Heart right ventricle (tissue), 16 donors: Measurements from ENCODE around the gene GHRH. TPM values are rescaled to one million over a fixed set of nuclear protein-coding genes. Genes with fewer than 3 reads are reported as not detected.

ENCODE experiments used
- ATAC-seq, 8 donors: fragments of 200-7000 bp; cut with Tn5 transposase; one replicate each; pipeline ENCODE4 v1.9.1; 2020; ENCODE audit warnings: mild to moderate bottlenecking in 8 of 8, moderate library complexity in 8 of 8, moderate number of reproducible peaks in 1 of 8
- DNase-seq, 2 donors: peaks; one replicate each; pipeline ENCODE4 v3.0.0-alpha.2; 2020
- H3K27ac ChIP-seq, 10 donors: fragments of 200-600 bp; sonication (generic) in 2 of 10; one replicate each; pipeline versions ENCODE4 v1.5.0 to v1.8.0; 2020 to 2022; ENCODE audit warnings: mild to moderate bottlenecking in 3 of 10
- H3K27me3 ChIP-seq, 7 donors: fragments of 200-600 bp; one replicate each; pipeline ENCODE4 v1.8.0; 2021 to 2022; ENCODE audit warnings: mild to moderate bottlenecking in 2 of 7
- H3K36me3 ChIP-seq, 9 donors: fragments of 200-600 bp; sonication (generic) in 1 of 9; one replicate each; pipeline versions ENCODE4 v1.5.0 to v1.8.0; 2020 to 2022; ENCODE audit warnings: mild to moderate bottlenecking in 2 of 9
- H3K4me1 ChIP-seq, 9 donors: fragments of 200-600 bp; sonication (generic) in 1 of 9; one replicate each; pipeline versions ENCODE4 v1.5.0 to v1.8.0; 2020 to 2022; ENCODE audit warnings: mild to moderate bottlenecking in 4 of 9
- H3K4me3 ChIP-seq, 10 donors: fragments of 200-600 bp; sonication (generic) in 2 of 10; one replicate each; pipeline versions ENCODE4 v1.5.0 to v1.8.0; 2020 to 2022; ENCODE audit warnings: mild to moderate bottlenecking in 7 of 10, moderate library complexity in 2 of 10
- H3K9me3 ChIP-seq, 11 donors: fragments of 200-600 bp in 10 of 11; sonication (generic) in 2 of 11; one replicate each; pipeline versions ENCODE4 v1.5.0 to v1.8.0; 2013 to 2022; ENCODE audit warnings: mild to moderate bottlenecking in 2 of 11, control low read depth in 1 of 11, moderate library complexity in 1 of 11
- CTCF ChIP-seq, 9 donors: fragments of 200-600 bp; sonication (generic) in 2 of 9; IDR thresholded peaks; one replicate each; pipeline versions ENCODE4 v1.5.0 to v1.8.0; 2021 to 2022; ENCODE audit warnings: antibody characterized with exemption in 9 of 9, mild to moderate bottlenecking in 5 of 9, moderate library complexity in 1 of 9
- WGBS, 2 donors: extraction: QIAGEN DNeasy Blood & Tissue Kit; methylation state at CpG; one replicate each; pipeline ENCODE4 v1.1.7; 2013; ENCODE audit warnings: inconsistent platforms in 1 of 2; 5-methylcytosine and 5-hydroxymethylcytosine counted together
- intact Hi-C, 10 donors: fragments of 100-400 bp; cut with DNase I; formaldehyde crosslinking; loops; one replicate each; pipeline versions ENCODE4 v1.11.1 to v1.14.2; 2022
- polyA plus RNA-seq, 2 donors: library from polyadenylated mRNA; stranded (reverse); fragments of 200-250 nt; gene quantifications; one replicate each; pipeline ENCODE4 v1.2.3, GENCODE V29; 2013
- total RNA-seq, 10 donors: library from RNA; stranded (reverse); fragmentation: NEBNext Ultra II Directional in 3 of 10; extraction: Animal tissue kit (Norgen Biotek cat#: 25700) in 3 of 10; gene quantifications; one replicate each; pipeline versions ENCODE4 v1.2.1 to v1.2.4, GENCODE V29; 2021 to 2023
- donor health status: Arrhythmogenic right ventricular cardiomyopathy.
- donor health status: ischemic (EF 13 %, LVEDD 7.1; RV severe dilation, severe dysfunction).
- donor health status: healthy with polysubstance abuse.
- donor health status: DM: no; HTN: yes; CAD: no.
- donor health status: DM: no; HTN: no; CAD: no.
- donor health status: ischemic (EF 25% LVEDD 6.9; RV normal size, moderate dysfunction).
- donor health status: ischemic (EF 25% LVEDD 5.7; RV mildly dilated, moderate dysfunction).
- donor health status: healthy.
- donor health status: DM: yes; HTN: yes; CAD: no.
- donor health status: Ischemic cardiomyopathy.
- donor health status: ischemic (EF 35%, LVEDD 5.7; RV mildly dilated, moderate dysfunction).
- donor health status: nonischemic (EF 11% LVEDD 7.7; RV severe dilation, severe dysfunction).
- donor health status: DM: yes; HTN: yes; CAD: no.
- donor health status: PGD.
- donor health status: ischemic (EF 29% LVEDD 5.4; RV normal size, mild dysfunction).
- donor health status: nonischemic (EF 23%, LVEDD 6.1; RV moderate dilation, normal function).

The GHRH gene
- total and polyA plus RNA-seq, 12 donors, result 0.85 to 2.5 (median 1.8) TPM; not detected in 9

GRCh38 chr20:37266940-37267666 is 5.5 kb upstream of the GHRH start:
- intact Hi-C loops, result loop anchor here in 2 of 10 donors (5.0 to 10.0 kb wide), 2 partner anchors 62 to 115 kb away; no protein-coding TSS in a partner anchor

GRCh38 chr20:37265152-37265551 is 3.5 kb upstream of the GHRH start:
- DNase-seq (no peak), ATAC-seq (no peak)
- H3K27ac ChIP-seq, result no peak overlapping the region
- no peaks in the 10 kb centered on the region for H3K36me3 ChIP-seq
- H3K9me3 ChIP-seq, result no peaks in the 10 kb centered on the region
- WGBS, 2 donors, result 92 to 94% methylated on average over 4 of the region's 4 CpGs
- no peak for TF ChIP-seq CTCF (IDR thresholded peaks at IDR 0.05)
- peaks cover 0 to 4% (median 0%) of the 10 kb centered on the region in 9 donors for H3K4me1 ChIP-seq
- H3K27me3 ChIP-seq, result peaks cover 0 to 29% (median 16%) of the 10 kb centered on the region in 7 donors
- no peak overlapping the region for H3K4me3 ChIP-seq
- intact Hi-C loops, result loop anchor here in 2 of 10 donors (5.0 to 10.0 kb wide), 2 partner anchors 60 to 117 kb away; no protein-coding TSS in a partner anchor

More at GRCh38 chr20:37266940-37267666, 5.5 kb upstream of the GHRH start:
- Histone ChIP-seq H3K36me3 (no peaks in the 10 kb centered on the region), H3K9me3 (no peaks in the 10 kb centered on the region), H3K4me3 (no peak overlapping the region), H3K27me3 (peaks cover 0 to 10% (median 2%) of the 10 kb centered on the region in 7 donors), H3K4me1 (peaks cover 0 to 14% (median 0%) of the 10 kb centered on the region in 9 donors), H3K27ac (no peak overlapping the region)
- TF ChIP-seq CTCF (IDR thresholded peaks at IDR 0.05), result no peak
- ATAC-seq (no peak), DNase-seq (no peak)
- WGBS, 2 donors, result 80 to 85% methylated on average over 9 of the region's 9 CpGs

- TF ChIP-seq CTCF (IDR thresholded peaks at IDR 0.05), result no peak
- Histone ChIP-seq H3K27me3 (peaks cover 0 to 34% (median 16%) of the 10 kb centered on the region in 7 donors), H3K4me1 (peaks cover 0 to 4% (median 0%) of the 10 kb centered on the region in 9 donors), H3K9me3 (no peaks in the 10 kb centered on the region), H3K4me3 (no peak overlapping the region), H3K36me3 (no peaks in the 10 kb centered on the region), H3K27ac (no peak overlapping the region)
- ATAC-seq, result no peak
- intact Hi-C loops, result loop anchor here in 1 of 10 donors (10.0 kb wide), 1 partner anchor 59 kb away; no protein-coding TSS in a partner anchor
- 76 to 87% methylated on average over 6 of the region's 6 CpGs for WGBS, 2 donors
- DNase-seq, result no peak
Observed at GRCh38 chr20:37263686-37264085, 2.1 kb upstream of the GHRH start.

GRCh38 chr20:37262505-37262904 is 891 bp upstream of the GHRH start:
- intact Hi-C loops, result loop anchor here in 1 of 10 donors (10.0 kb wide), 1 partner anchor 58 kb away; no protein-coding TSS in a partner anchor

More at GRCh38 chr20:37262505-37262904, 891 bp upstream of the GHRH start:
- Histone ChIP-seq H3K4me3 (no peak overlapping the region), H3K9me3 (no peaks in the 10 kb centered on the region), H3K4me1 (peaks cover 0 to 4% (median 0%) of the 10 kb centered on the region in 9 donors), H3K36me3 (no peaks in the 10 kb centered on the region), H3K27ac (no peak overlapping the region), H3K27me3 (peaks cover 0 to 42% (median 16%) of the 10 kb centered on the region in 7 donors)
- 53 to 57% methylated on average over 8 of the region's 8 CpGs for WGBS, 2 donors
- ATAC-seq, result no peak
- no peak for DNase-seq
- TF ChIP-seq CTCF (IDR thresholded peaks at IDR 0.05), result no peak
